ENCODE data around the gene ZC3H18. TPM values are rescaled to one million over a fixed set of nuclear protein-coding genes. Genes with fewer than 3 reads are reported as not detected.

ZC3H18 gene
- total RNA-seq, 1 donor from 2014 or later = 88.5 TPM

GRCh38 chr16:88553739-88554138 lies 16.5 kb upstream of the ZC3H18 start:
- Mint-ChIP-seq H3K27ac (ENCODE audit: unreplicated experiment) (no peak overlapping the region), H3K9me3 (no peaks in the 10 kb centered on the region), H3K4me1 (peaks cover 10% of the 10 kb centered on the region), H3K27me3 (ENCODE audit: low read depth) (peaks cover 9% of the 10 kb centered on the region), H3K36me3 (ENCODE audit: low read depth) (no peaks in the 10 kb centered on the region), H3K4me3 (no peak overlapping the region)
- DNase-seq (ENCODE audit: low read depth, low spot score) = no peak
- TF ChIP-seq, protein P1, sequence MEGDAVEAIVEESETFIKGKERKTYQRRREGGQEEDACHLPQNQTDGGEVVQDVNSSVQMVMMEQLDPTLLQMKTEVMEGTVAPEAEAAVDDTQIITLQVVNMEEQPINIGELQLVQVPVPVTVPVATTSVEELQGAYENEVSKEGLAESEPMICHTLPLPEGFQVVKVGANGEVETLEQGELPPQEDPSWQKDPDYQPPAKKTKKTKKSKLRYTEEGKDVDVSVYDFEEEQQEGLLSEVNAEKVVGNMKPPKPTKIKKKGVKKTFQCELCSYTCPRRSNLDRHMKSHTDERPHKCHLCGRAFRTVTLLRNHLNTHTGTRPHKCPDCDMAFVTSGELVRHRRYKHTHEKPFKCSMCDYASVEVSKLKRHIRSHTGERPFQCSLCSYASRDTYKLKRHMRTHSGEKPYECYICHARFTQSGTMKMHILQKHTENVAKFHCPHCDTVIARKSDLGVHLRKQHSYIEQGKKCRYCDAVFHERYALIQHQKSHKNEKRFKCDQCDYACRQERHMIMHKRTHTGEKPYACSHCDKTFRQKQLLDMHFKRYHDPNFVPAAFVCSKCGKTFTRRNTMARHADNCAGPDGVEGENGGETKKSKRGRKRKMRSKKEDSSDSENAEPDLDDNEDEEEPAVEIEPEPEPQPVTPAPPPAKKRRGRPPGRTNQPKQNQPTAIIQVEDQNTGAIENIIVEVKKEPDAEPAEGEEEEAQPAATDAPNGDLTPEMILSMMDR (conservative IDR thresholded peaks at IDR 0.05) = no peak

GRCh38 chr16:88554711-88555264 lies 15.4 kb upstream of the ZC3H18 start:
- H3K27me3 Mint-ChIP-seq (ENCODE audit: low read depth) = peaks cover 2% of the 10 kb centered on the region
- no peaks in the 10 kb centered on the region for H3K9me3 Mint-ChIP-seq
- H3K36me3 Mint-ChIP-seq (ENCODE audit: low read depth) = no peaks in the 10 kb centered on the region
- H3K4me1 Mint-ChIP-seq = peaks cover 13% of the 10 kb centered on the region
- no peak for DNase-seq (ENCODE audit: low read depth, low spot score)
- TF ChIP-seq, protein P1 (conservative IDR thresholded peaks at IDR 0.05) = no peak
- peak overlapping the region; percentile 12 for H3K27ac Mint-ChIP-seq (ENCODE audit: unreplicated experiment)
- no peak overlapping the region for H3K4me3 Mint-ChIP-seq

- Mint-ChIP-seq H3K27ac (ENCODE audit: unreplicated experiment) (no peak overlapping the region), H3K36me3 (ENCODE audit: low read depth) (no peaks in the 10 kb centered on the region), H3K27me3 (ENCODE audit: low read depth) (peaks cover 2% of the 10 kb centered on the region), H3K9me3 (no peaks in the 10 kb centered on the region), H3K4me3 (no peak overlapping the region), H3K4me1 (peaks cover 13% of the 10 kb centered on the region)
- TF ChIP-seq, protein P1 (conservative IDR thresholded peaks at IDR 0.05) = no peak
- no peak for DNase-seq (ENCODE audit: low read depth, low spot score)
Observed at GRCh38 chr16:88556294-88556988, 13.8 kb upstream of the ZC3H18 start.

- no peak overlapping the region for H3K4me3 Mint-ChIP-seq
Observed at GRCh38 chr16:88558457-88559442, 11.5 kb upstream of the ZC3H18 start.

More at GRCh38 chr16:88558457-88559442, 11.5 kb upstream of the ZC3H18 start:
- TF ChIP-seq, protein P1 (conservative IDR thresholded peaks at IDR 0.05) = peak; percentile 64
- H3K36me3 Mint-ChIP-seq (ENCODE audit: low read depth) = no peaks in the 10 kb centered on the region
- H3K9me3 Mint-ChIP-seq = no peaks in the 10 kb centered on the region
- H3K4me1 Mint-ChIP-seq = peaks cover 12% of the 10 kb centered on the region
- no peaks in the 10 kb centered on the region for H3K27me3 Mint-ChIP-seq (ENCODE audit: low read depth)
- no peak overlapping the region for H3K27ac Mint-ChIP-seq (ENCODE audit: unreplicated experiment)
- no peak for DNase-seq (ENCODE audit: low read depth, low spot score)

Data from neural crest cell (in vitro differentiated cells).